22Rv1 (cell line): ENCODE results near the gene CDKN1A.

Experiments used
- CTCF ChIP-seq: fragments of 450-650 bp; IDR thresholded peaks from 2 replicates; pipeline ENCODE4 v1.5.1; 2017; ENCODE audit warnings: mild to moderate bottlenecking
- ZFX ChIP-seq: fragments of 450-650 bp; IDR thresholded peaks from 2 replicates; pipeline ENCODE4 v1.6.1; 2017; ENCODE audit warnings: antibody characterized with exemption, borderline replicate concordance

GRCh38 chr6:36639171-36639808, 39.2 kb upstream of the CDKN1A start:
- TF ChIP-seq CTCF: no peak
- TF ChIP-seq ZFX: no peak
